CD4-positive, alpha-beta T cell treated with Interleukin-6 at 100 ng/mL for 8 hours (primary cell): Measurements from ENCODE around the gene EDAR.
A peak's percentile ranks its signal among the peaks of the same experiment; 100 is the strongest.

ENCODE experiments used
- DNase-seq: peaks from one replicate; pipeline ENCODE4 v3.0.0-alpha.2; 2020; ENCODE audit warnings: mixed read lengths, low spot score

The EDAR gene

DNA sequence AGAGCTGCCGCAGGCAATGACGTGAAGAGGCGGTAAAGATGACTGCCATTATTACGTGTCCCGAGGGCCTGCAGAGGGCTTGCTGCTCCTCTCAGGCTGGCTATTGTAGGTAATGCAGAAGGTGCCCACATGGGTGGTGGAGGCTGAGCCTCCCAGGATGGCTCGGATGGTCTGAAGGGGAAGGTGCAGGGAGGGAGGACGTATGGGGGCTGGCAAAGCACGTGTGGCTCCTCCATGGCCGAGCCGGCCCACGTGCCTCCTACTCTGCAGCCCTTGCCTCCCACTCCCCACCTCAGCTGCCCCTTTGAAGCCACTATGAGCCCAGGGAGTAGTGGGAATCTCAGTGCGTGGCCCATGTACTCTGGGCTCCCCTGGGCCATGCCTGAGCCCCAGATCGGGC lies 48.9 kb downstream of the EDAR start:
- no peak for DNase-seq

- peak; percentile 15 for DNase-seq
These were observed 50.8 kb downstream of the EDAR start for GRCh38 chr2:108938077-108938710.

DNA sequence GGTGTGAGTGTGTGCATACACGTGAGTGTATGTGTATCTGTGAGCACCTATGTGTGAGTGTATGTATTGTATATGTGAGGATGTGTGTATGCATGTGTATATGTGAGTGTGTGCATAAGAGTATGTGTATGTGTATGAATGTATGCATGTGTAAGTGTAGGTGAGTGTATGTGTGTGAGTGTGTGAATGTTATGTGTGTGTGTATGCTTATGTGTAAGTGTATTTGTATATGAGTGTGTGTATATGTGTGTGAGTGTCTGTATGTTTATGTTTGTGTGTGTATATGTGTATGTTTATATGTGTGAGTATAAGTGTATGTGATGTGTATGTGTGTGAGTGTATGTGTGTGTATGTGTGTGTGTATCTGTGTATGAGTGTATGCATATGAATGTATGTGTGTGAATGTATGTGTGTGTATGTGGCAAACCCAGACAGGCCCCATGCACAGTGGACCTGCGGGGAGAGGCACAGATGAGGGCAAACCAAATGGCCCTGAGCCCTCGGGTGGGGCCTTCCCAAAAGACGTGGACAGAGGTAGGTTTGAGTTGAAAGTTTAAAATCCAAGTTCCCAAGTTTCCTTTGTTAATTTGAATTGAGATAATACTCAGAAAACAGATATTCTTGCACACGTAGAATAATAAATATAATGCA lies 51.5 kb downstream of the EDAR start:
- no peak for DNase-seq

- no peak for DNase-seq
These were observed 52.2 kb downstream of the EDAR start for GRCh38 chr2:108936866-108937265.

DNA sequence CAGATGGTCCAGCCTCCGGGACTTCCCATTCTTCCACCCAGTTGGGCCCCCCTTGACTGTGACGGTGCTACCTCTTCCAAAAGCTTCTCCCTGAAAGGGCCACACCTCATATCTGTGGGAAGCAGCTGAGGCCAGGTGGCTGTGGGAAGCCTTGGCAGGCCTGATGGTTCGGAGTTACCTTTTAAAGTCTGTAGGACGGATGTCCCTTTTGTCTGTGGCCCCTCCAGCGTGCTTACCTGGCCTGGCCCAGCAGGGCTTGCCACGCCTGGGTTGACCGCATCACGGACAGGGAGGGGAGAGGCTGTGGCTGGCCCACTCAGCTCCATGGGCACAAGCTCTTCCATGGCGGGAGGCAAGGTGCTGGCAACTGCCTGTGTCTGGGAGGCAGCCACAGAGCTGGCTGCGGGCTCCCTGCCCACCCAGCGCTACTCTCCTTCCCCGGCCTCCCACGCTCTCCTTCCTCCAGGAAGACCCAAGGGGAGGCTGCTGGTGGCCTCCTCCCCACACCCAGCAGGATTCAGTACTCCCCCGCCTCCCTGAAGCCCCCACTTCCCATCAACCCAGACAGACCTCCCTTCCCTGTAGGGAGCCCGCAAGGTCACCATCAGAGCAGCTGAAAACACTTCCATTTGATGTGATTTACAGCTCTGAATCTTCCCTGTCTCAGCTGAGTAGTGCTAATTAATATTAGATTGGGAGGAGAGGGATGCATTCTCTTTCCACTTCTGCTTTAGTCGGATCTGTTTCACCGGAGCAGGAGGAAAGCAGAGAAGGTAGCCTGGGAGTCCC lies 52.8 kb downstream of the EDAR start:
- no peak for DNase-seq

DNA sequence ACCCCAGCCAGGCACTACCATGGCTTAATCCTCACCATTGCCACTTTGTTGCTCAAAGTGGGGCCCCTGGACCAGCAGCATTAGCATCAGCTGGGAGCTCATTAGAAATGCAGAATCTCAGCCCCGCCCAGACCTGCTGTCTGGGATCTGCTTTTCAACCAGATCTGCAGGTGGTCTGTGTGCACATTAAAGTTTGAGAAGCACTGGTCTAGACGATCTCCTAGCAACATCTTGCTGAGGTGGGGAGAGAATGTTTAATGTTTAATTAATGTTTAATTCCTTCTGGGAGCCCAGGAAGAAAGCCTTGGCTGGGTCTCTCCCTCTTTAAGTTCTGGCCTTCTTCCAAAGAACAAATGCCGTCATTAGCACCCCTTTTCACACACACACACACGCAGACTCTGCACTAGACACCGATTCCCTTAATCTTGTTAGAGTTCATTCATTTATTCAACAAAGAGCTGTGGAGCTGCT lies 53.7 kb downstream of the EDAR start:
- no peak for DNase-seq

DNA sequence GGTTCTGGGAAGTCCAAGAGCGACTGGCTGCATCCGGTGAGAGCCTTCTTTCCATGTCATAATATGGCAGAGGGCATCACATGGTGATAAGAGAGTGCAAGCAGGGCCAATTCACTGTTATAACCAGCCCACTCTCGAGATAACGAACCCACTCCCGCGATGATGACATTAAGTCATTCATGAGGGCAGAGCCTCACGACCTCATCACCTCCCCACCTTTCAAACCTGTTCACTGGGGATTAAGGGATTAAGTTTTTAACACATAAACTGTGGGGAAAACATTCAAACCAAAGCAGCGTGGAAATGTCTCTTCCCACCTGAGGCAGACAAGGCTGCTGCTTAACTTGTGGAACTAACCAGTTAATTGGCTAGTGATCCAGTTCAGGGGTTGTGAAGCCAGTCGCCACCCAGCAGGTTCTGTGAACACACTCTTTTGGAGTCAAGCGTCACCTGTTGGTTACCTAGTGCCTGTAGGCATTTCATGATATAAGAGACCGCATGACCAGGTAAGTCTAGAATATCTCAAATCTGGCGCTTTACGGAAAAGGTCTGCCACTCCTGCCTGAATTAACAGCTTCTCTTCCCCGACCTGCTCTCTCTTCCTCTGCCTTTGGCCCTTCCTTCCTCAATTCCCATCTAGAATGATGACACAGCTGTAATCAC lies 54.3 kb downstream of the EDAR start:
- no peak for DNase-seq

- no peak for DNase-seq
These were observed 54.9 kb downstream of the EDAR start for GRCh38 chr2:108934151-108934550.

DNA sequence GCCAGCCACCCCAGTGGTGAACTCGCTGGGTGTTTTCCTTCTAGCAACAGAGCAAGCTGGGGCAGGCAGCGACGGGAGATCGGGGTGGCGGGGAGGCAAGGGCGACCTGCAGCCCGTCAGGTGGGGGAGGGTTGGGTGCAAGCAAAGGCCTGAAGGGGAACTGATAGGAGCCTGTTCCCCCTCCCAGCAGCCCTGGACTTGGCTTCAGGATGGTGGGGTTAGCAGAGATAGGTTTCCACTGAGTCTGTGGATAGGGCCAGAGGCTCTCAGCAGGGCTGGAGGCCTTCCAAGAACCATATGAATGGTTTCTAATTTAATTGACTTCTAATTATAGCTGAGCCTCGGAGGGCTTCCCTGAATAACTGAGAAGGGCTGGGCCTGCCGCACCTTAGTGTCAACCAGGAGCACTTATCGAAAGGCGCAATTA lies 55.3 kb downstream of the EDAR start:
- DNase-seq: no peak

DNA sequence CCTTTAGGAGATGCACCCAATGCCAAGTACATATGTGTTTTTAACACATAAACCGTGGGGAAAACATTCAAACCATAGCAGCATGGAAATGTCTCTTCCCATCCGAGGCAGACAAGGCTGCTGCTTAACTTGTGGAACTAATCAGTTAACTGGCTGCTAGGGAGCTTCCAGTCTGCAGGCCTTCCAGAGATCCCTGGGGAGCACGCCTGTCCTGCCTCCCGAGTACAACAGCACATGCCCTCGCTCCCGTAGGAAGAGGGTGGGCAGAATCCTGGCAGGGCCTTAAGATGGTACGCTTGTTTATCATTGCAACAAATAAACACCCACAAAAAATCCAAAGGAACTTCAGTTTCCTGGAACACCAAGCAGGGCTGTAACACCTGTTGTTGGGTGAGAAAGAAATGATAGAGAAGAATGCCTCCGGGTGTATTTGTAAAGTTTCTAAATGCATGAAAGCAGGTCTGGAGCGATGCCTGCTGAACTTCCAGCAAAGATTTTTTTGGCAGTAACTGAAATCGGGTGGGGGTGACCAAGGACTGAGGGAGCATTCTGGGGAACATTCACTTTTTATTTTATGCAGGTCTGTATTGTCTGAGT lies 56.2 kb downstream of the EDAR start:
- DNase-seq: no peak

DNA sequence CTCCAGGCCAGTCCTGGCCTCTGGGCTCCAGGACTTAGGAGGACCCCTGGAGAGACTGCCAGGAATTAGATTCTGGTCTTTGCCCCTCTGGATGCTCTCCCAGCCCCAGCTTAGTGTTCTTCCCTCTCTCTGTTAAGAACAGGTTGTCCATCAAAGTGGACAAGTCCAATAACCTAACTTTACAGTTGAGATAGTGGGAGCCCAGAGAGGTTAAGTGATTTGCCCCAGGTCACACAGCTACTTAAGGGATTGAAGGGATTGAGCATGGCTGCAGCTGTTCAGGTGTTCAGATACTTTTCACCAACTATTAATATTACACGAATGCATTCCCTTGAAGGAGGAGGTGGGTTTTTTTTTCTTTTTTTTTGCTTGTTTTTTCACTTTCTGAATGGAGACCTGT lies 57.6 kb downstream of the EDAR start:
- DNase-seq: no peak

- DNase-seq: no peak
These were observed 59.1 kb downstream of the EDAR start for GRCh38 chr2:108929807-108930425.

GRCh38 chr2:108928660-108929377 lies 60.2 kb downstream of the EDAR start:
- DNase-seq: no peak

GRCh38 chr2:108927936-108928659 lies 60.9 kb downstream of the EDAR start:
- peak; percentile 37 for DNase-seq

DNA sequence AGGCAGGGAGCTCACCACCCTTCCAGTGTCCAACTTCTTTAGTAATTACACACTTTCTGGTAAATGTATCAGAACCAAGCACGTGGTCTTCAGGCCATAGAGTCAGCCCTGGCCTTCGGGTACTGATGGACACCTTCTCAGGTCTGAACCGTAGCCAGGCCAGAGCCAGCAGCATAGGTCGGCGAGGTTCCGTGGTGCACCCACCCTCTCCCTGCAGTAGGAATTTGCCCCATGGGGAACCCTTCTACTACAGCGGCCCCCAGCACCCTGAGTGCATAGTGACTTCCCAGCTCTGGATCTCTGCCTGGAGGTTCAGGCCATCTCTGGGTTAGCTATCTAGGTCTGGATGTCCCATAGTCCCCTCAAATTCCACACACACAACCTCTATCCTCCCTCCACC lies 61.6 kb downstream of the EDAR start:
- DNase-seq: no peak

- DNase-seq: no peak
These were observed 62.2 kb downstream of the EDAR start for GRCh38 chr2:108926561-108927380.

DNA sequence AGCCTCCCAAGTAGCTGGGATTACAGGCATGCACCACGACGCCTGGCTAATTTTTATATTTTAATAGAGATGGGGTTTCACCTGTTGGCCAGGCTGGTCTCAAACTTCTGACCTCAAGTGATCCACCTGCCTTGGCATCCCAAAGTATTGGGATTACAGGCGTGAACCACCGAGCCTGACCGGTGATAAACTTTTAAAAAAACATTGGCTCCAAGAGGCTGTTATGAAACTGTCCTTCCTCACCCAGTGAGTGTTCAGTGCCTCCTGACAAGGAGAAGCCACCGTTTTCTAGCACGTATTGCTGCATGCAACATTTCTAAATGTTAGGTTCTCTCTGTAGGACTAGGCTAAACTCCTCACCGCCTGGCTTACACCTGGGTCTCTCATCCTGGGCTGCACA lies 63.3 kb downstream of the EDAR start:
- DNase-seq: no peak

- DNase-seq: no peak
These were observed 63.7 kb downstream of the EDAR start for GRCh38 chr2:108925286-108925685.

GRCh38 chr2:108924580-108925251 lies 64.3 kb downstream of the EDAR start:
- DNase-seq: no peak
